NCI-H2107 treated with DMSO at 0.1 percent for 48 hours (cell line): ENCODE results near the gene CMTM4.
A peak's percentile ranks its signal among the peaks of the same experiment; 100 is the strongest.
"Not testable (repeated sequence)": the region's sequence is repeated elsewhere in the genome, so short reads cannot be mapped to it uniquely, and the experiment has no call there.

Experiments
- DNase-seq: peaks from one replicate; lab custom pipeline; 2025; ENCODE audit not compliant: unreplicated experiment; lab: John Stamatoyannopoulos, UW

Gene CMTM4

DNA sequence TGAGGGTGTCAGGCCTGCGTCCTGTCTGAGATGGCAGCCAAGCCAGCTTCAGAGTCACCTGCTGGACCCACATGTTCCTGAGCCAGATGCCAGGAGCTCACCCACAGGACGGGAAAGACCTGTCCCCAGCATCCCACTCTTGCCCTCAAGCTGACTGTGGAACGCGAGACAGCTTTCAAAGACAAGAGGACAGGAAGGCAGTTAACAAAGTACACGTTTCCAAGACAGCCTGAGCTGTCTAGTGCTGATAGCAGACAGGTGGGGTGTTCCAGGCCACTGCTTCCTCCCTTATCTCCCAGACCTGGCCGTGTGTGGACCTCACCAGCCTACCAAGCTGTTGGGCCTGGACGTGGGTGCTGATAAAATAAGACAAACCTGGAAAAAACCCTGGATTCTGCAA, 78.8 kb downstream of the CMTM4 start:
- no peak for DNase-seq

DNA sequence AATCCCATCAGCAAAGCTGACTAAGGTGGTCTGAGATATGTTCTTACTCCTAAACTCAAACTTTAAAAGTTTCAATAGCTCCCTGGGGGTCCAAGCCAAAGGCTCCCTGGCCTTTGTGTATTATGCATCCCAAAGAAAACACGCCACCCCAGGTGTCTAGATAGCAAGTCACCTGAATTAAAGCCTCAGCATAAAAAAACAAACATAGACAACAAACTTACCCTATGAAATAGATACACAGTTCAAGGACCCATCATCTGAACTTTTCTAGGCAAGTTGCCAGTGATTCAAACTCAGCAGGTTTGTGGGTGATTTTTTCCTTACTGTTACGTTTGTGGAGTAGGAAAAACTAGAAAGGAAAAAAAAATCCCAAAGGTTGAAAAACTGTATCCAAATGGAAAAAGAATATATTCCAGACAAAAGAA, 79.5 kb downstream of the CMTM4 start:
- no peak for DNase-seq

DNA sequence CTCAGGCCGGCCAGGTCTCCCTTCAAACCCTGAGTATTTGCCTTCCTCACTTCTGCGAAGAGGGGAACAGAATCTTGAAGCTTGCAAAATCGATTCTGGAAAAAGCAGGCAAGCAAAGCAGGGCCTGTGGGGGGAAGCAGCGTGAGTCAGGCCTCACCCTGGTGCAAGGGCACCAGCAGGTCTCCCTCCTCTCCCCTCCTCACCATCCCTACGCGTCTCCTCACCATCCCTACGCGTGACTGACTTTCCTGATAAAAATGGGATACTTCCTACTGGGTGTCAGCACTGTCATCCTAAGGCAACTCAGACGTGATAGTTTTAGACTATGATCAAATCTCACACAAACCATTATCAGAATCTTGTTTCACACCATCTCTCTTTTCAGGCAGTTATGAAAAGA, 80.0 kb downstream of the CMTM4 start:
- DNase-seq, result no peak

DNA sequence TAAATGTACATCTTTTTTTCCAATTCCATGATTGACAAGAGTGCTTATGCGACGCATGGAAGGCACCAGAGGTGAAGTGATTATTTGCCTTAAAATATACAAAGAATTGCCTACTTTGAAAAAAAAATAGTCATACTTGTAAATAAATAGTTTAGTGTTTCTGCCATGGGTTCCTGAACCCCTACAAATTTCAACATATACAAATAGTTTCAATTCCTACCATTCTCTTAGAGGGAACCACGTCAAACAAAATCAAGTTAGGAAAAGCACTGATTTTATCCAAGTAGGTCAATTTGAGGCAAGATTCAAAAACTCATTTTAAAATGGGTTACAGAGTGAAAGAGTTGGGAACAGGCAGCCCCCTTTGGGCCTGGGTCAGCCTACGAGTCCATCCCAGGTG, 80.4 kb downstream of the CMTM4 start:
- DNase-seq, result no peak

DNA sequence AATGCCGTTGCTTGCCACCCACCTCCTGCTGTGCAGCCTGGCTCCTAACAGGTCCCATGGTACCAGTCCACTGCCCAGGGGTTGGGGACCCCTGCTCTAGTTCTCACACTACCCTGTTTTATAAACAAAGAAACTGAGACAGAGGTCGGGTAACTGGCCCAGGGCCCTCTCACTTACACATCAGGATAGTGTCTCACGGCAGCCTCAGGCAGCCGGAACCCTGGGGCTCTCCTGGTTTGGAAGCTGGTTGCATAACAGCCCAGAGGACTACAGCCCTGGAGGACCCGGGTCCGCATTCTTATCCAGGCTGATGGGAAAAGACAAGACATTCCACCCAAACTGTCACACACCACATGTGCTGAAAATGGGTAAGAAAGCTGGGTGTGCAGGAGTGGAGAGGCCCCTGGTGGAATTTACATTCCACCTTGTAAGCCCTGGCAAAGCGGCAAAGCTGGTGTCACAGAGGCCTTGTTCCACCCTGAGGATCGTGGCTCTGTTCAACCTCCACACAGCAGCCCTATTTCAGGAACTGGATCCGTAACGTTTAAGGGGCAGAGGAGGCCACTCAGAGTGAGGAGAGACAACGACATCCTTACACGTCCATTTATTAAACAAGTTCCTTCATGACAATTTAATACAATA, 82.3 kb downstream of the CMTM4 start:
- DNase-seq, result no peak

DNA sequence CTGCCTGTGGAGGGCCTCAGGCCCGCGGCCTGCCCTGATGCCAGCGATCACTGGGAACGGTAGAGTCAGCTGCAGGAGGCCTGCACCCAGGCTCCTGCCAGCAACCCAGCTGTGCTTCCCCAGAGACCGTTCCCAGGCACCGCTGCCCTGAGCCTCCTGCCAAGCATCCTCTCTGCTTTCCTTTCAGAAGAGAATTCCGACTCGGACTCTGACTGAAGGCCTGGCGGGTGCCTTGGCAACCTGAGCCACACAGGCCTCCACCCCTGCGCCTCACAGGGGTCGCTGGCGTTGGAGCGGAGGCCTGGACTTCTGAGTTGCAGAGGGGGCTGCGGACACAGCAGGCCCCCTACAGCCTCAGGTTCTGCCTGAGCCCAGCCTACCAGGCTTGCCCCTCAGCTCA, 84.1 kb downstream of the CMTM4 start:
- DNase-seq, result no peak

DNA sequence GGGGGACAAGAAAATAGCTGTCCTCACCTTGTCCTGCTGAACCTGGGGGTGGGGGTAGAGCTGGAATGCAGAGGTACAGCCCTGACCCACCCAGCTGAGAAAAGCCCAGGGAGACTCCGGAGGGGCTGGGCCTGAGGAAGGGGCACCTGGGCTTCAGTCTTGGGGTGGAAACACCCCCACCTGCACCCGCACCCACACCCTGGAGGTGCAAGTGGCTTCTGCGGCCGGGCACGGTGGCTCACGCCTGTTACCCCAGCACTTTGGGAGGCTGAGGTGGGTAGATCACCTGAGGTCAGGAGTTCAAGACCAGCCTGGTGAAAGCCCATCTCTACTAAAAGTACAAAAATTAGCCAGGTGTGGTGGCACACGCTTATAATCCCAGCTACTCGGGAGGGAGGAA, 84.6 kb downstream of the CMTM4 start:
- DNase-seq, result not testable (repeated sequence)

DNA sequence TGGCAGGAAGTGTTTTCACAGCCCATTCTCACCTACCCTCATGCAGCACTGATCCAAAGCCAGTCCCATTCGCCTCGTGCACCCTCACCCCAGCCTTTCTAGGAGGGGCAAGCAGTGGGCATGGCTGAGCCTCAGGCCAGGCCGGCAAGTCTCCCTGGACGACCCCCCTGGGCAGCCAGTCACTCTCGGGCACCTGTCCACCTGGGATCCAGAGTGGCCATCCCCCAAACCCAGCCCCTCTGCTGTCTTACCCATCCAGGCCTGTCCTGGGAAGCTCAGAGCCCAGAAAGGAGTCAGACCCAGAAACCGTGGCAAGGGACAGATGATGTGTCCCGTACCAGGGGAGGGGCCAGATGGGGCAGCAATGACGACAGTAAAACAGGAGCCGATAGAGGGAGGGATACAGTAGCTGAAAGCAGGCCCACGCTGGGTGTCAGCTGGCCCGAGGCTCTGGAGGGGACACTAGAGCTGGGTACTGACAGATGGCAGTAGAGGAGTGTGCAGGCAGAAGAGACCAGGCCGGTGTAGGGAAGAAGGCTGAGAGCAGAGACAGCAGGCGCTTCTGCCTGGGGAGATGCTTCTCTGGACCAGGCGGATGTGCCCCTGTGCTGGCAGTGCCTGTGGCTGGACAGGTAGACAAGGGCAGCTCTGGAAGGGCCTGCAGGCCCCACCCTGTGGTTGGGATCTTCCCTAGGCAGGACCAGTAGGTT, 86.3 kb downstream of the CMTM4 start:
- DNase-seq, result no peak

DNA sequence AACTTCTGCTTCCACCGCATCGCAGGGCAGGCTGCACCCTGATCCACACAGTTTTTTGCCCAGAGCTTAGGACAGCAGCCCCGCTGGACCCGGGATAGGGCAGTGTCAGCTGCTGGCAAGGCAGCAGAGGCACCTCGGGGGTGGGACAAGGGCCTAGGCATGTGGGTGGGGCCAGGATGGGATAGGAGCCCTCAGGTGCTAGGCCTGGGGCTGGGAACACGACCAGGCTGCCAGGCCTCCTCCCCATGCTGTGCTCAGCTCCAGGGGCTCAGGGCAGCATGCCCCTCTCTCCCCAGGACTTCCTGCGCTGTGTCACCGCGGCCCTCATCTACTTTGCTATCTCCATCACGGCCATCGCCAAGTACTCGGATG, 87.4 kb downstream of the CMTM4 start:
- DNase-seq, result no peak

DNA sequence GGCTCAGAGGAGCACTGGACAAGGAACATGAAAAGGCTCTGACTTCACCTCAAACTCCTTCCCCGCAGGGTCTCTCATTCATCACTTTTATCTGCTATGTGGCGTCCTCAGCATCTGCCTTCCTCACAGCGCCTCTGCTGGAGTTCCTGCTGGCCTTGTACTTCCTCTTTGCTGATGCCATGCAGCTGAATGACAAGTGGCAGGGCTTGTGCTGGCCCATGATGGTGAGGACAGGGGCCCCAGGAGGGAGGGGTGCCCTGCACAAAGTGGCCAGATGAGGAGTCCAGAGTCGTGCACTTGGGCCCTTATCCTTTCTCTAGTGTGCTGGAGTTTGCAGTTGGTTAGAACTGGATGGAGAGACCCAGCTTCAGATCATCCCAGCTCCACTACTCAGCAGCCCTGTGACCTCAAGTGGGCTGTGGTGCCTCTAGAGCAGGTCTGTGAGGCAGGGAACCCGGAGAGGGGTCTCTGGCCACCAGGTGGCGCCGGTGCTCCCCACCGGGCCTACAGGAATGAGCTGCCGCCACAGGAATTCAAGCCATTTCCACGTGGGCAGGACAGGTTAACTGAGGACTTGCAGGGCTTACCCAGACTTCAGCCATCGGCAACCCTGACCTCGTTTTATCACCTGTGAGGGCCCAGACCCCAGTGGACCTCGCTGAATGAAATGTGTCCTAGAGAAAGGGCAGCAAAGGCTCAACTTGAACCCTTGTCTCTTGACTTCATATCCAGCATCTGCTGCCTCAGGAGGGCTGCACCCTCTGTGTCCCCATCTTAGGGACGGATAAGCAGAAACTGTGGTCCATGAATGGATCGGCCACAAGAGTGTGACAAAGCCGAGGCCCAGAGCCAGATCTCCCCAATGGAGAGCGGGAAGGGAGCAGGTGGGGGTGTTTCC, 88.1 kb downstream of the CMTM4 start:
- DNase-seq, result peak; percentile 45

DNA sequence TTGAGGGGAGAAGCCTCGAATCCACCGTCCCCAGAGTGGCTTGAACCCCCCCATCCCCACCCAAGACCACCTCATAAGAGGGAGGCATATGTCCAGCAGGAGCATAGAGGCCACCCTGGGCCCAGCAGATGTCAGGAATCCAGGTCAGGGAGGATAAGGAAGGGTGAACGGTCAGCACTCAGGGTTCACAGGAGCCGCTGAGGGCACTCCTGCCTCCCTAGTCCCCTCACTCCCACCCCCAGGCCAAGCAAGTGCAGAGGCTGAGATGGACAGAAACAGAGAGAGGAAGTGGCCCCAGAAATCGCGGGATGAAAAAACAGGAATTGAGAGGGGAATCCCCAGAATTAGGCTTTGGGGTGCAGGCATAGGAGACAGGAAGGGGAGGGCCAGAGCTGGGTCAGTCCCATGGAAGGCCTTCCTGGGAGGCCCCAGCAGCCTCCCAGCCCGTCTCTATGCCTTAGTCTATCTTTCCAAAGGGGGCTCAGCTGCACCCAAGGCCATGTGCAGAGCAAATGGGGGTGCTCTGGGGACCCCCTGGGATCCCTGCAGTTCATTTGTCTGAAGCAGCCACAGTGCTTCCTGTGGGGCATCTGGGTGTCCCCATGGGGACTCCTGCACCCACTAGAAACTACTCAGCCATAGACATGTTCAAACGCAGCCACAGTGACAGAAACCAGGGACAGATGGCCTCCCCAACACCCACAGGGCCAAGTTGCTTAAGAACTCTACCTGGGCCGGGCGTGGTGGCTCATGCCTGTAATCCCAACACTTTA, 90.4 kb downstream of the CMTM4 start:
- DNase-seq, result no peak

DNA sequence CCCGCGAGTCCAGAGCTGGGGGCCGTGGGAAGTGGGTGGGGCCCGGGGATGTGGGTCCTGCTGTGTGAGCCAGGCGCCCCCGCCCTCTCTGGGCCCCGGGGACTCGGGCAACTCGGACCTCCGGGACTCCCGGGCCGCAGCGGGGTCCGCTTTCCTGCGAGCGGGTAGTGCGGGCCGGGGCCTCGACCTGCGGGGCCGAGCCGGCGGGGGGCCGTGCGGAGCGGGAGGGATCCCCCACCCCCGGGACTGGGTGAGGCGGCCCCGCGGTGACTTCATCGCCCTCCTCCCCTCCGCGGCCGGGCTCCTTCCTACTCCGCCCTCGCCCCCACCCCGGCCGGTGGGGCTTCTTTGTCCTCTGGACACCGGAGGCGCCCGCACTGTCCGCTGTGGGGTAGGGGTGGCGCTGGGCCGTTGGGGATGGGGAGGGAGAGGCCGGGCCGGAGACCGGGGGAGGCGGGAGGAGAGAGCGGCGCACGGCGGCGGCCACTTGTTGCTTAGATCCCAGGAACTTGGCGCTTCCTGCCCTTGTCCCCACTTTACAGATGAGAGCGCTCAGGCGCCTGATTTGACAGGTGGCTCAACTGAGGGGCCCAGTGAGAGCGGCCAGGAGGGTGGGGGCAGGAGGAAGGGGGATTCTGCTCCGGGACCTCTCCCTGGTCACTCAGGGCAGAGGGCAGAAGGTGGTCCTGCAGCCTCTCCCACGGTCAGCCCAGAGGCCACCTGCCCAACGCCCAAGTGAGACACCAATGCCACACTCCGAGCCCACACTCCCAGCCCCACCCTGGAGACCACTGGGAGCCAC, 91.2 kb downstream of the CMTM4 start:
- DNase-seq, result no peak

DNA sequence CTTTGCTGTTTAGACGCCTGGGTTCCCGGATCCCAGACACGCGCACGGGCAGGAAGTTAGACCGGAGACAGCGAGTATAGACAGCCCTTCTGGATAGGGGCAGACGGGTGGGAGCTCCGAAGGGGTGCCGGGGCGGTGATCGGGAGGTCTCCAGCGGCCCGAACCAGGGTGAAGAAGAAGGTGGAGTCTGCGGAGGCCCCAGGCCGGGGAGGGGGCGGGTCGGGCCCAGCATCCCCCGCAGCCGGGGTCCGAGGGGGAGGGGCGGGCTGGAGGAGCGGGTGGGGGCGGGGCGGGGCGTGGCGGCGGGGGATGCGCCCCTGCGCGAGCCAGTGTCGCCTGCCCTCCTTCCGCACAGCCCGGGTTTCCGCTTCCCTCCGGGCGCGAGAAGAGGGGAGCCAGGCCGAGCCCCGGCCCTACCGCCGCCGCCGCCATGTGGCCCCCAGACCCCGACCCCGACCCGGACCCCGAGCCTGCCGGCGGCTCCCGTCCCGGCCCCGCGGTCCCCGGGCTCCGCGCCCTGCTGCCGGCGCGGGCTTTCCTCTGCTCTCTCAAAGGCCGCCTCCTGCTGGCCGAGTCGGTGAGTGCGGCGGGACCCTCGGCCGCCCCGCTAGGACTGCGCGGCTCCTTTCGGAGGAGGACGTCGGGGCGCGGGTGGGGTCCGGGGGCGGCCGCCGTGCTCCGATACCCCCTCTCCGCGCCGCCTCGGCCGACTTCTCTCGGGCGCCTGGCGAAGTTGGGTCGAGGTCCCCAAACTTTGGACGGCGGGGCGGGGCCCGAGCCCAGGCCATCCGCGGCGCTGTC, 92.0 kb downstream of the CMTM4 start, which contains the start of gene CMTM3:
TSS of gene CMTM3 (plus strand) at position 329 of the 801 bp plus-strand sequence. CDS start at position 431, 102 bp downstream.
- DNase-seq, result no peak

DNA sequence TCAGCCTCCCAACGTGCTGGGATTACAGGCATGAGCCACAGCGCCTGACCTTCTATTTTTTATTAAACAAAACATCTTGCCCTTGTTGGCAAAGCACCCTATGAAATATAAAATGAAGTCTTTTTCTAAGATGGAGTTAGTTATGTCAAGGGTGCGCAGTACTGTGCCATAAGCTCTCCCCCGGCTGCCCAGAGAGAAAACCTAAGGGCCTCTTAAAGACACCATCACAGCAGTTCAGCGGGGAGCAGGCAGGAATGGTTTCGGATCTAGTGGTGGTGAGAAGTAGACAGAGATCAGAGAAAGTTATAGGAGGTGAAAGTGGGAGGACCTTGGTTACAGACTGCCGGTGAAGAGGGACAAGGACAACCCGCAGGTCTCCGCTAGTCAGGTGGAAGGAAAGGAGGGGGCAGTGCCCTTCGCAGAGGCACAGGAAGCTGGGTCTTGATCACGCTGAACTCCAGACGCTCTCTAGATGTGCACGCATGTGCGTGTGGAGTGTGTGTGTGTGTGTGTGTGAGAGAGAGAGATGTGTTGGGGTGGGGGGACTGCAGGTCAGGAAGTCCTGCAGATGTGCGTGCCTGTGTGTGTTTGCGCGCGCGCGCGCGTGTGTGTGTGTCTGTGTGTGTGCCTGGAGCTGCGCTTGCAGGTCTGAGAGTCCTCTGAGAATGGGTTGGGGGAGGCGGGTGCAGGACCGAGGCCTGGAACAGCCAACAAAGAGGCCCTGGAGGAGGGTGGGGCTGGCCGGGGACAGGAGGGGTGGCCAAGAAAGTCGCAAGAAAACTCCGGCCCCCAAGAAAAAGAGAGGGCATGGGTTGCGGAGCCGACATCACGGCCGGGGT, 92.8 kb downstream of the CMTM4 start:
- peak; percentile 16 for DNase-seq

DNA sequence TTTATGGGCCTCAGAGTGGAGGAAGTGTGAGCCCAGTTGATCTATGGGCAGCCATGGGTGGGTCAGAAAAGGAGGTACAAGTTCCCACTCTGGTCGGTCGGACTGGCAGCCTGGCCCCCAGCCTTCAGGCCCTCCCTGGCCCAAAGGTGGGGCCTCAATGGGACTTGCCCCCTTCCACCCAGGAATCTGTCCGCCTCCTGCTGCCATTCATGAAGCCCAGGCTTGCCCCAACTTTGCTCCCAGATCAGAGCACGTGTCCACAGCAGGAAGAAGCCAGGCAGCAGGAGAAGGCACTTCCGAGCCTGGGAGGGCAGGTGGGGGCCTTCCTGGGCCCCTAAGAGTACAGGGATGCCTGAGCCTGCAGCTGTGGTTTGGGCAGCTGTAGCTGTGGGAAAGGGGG, 95.1 kb downstream of the CMTM4 start:
- DNase-seq, result no peak

DNA sequence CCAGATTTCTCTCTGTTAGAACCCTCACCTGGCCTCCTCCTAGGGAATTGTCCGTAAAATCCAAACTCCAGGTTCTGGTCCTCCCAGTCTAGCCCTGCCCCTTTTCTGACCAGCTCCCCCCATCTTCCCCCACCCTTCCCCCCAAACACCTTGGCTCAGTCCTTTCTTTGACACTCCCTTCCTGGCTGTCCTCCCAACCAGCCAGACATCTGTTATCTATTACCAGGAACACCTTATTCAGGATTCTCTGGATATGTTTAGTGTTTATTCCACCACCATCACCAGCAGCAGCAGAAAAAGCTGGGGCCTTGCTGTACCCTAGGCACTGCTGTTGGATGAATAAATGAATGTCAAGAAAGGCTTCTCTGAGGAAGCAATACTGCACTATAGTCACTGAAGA, 96.1 kb downstream of the CMTM4 start:
- no peak for DNase-seq

DNA sequence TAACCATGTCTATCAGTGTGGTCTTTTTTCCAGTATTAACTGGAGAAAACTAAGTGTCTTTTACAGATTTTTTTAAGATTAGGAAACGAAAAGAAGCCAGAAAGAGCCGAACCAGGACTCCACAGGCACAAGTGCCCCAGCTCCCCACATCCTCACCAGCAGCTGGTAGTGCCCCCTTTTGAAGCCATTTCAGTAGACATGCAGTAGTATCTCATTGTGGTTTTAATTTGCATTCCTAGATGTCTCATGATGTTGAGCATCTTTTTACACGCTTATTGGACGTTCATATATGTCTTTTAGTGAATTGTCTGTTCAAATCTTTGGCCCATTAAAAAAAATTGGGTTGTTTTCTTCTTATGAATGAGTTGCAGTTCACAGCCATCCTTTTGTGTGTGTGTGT, 96.8 kb downstream of the CMTM4 start:
- no peak for DNase-seq

DNA sequence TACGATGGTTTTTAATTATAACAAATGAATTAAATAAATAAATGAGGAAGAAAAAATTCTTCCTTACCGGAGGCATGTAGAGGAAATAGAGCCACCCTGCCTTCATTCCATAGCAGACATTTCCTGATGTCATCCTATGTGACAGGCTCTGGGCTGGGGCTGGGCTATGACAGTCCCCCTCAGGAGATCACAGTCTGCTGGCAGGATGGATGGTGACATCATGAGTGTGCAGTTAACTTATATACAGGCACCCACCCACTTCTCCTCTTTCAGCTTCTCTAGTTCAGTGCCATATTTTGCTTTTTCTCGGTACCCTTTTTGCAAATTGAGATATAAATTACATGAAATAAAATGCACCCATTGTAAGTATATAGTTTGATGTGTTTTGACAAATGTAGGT, 98.4 kb downstream of the CMTM4 start:
- DNase-seq, result no peak
